Measurements from ENCODE around the gene FAM222B.
"Not testable (repeated sequence)": the region's sequence is repeated elsewhere in the genome, so short reads cannot be mapped to it uniquely, and the experiment has no call there.

The FAM222B gene

GRCh38 chr17:28794846-28795441 lies 47.6 kb downstream of the FAM222B start:
- POLR2A ChIA-PET; H3K27ac ChIP-seq (ENCODE audit: extremely low read depth, low read depth, low read length); H3K36me3 ChIP-seq (ENCODE audit: control insufficient read depth in 2 of 2, insufficient read depth in 1 of 2, low read length in 2 of 2); H3K4me3 ChIP-seq (ENCODE audit: low read depth, low read length); H3K4me1 ChIP-seq (ENCODE audit: control insufficient read depth, insufficient read depth, low read length); H3K9me3 ChIP-seq (ENCODE audit: control insufficient read depth, insufficient read depth, low read depth, low read length): not testable (repeated sequence)
- TF ChIP-seq ZNF121 (tag by site-specific recombination; IDR thresholded peaks at IDR 0.05): peak; percentile 94
- CTCF ChIA-PET: interaction anchor here (0.6 kb wide), 1 partner anchor 27 kb away, joined by 3 read pairs; no protein-coding TSS in a partner anchor

- ChIA-PET POLR2A (interaction anchor here (0.6 to 0.7 kb wide), 2 partner anchors 19 to 47 kb away, joined by 4 read pairs; no protein-coding TSS in a partner anchor), CTCF (interaction anchor here (0.5 to 2.7 kb wide), 6 partner anchors 23 to 283 kb away, joined by 3 to 19 read pairs (median 4); no protein-coding TSS in a partner anchor)
- peaks cover 6% of the 10 kb centered on the region; the same call in 1 of the 2 replicates for H3K4me1 ChIP-seq (ENCODE audit: control insufficient read depth, insufficient read depth, low read length)
- TF ChIP-seq ZNF600 (tag by site-specific recombination; IDR thresholded peaks at IDR 0.05) (0 out of 2 replicates have a peak, but pooled peaks have one; percentile 24), ZBTB11 (tag by site-specific recombination; conservative IDR thresholded peaks at IDR 0.05; ENCODE audit: low read depth) (no peak), ZNF513 (tag by site-specific recombination; IDR thresholded peaks at IDR 0.05) (no peak), KLF10 (tag by site-specific recombination; IDR thresholded peaks at IDR 0.05) (no peak), PRDM1 (tag by site-specific recombination; IDR thresholded peaks at IDR 0.05) (no peak), ZNF155 (tag by site-specific recombination; IDR thresholded peaks at IDR 0.05) (no peak), ZNF610 (tag by site-specific recombination; IDR thresholded peaks at IDR 0.05; ENCODE audit: borderline replicate concordance) (no peak), YY1 (tag by site-specific recombination; IDR thresholded peaks at IDR 0.05) (no peak), OVOL3 (tag by site-specific recombination; IDR thresholded peaks at IDR 0.05) (no peak), ZNF510 (tag by site-specific recombination; IDR thresholded peaks at IDR 0.05; ENCODE audit: insufficient replicate concordance) (no peak), ZNF202 (tag by site-specific recombination; IDR thresholded peaks at IDR 0.05; ENCODE audit: borderline replicate concordance) (no peak), ATF2 (tag by site-specific recombination; IDR thresholded peaks at IDR 0.05; ENCODE audit: low read depth) (peak; percentile 88), ZNF121 (tag by site-specific recombination; IDR thresholded peaks at IDR 0.05) (peak; percentile 93), ZNF112 (tag by site-specific recombination; IDR thresholded peaks at IDR 0.05) (no peak), GLIS2 (tag by site-specific recombination; IDR thresholded peaks at IDR 0.05) (no peak), KLF9 (tag by site-specific recombination; IDR thresholded peaks at IDR 0.05; ENCODE audit: low read depth) (no peak), BCL11B (tag by site-specific recombination; IDR thresholded peaks at IDR 0.05; ENCODE audit: low read depth) (no peak), ZNF239 (tag by site-specific recombination; IDR thresholded peaks at IDR 0.05) (no peak), ZNF280C (tag by site-specific recombination; IDR thresholded peaks at IDR 0.05) (no peak), ZFP37 (tag by site-specific recombination; IDR thresholded peaks at IDR 0.05) (no peak), SETDB1 (IDR thresholded peaks at IDR 0.05; ENCODE audit: insufficient read length, low read length) (no peak), ZFP41 (tag by site-specific recombination; IDR thresholded peaks at IDR 0.05; ENCODE audit: borderline replicate concordance) (no peak), FEZF1 (tag by site-specific recombination; IDR thresholded peaks at IDR 0.05) (no peak), ZNF146 (tag by site-specific recombination; IDR thresholded peaks at IDR 0.05) (no peak)
Measured at GRCh38 chr17:28792877-28793661, 49.5 kb downstream of the FAM222B start.

More at GRCh38 chr17:28792877-28793661, 49.5 kb downstream of the FAM222B start:
- H3K27ac ChIP-seq (ENCODE audit: extremely low read depth, low read depth, low read length): no peak overlapping the region
- H3K9me3 ChIP-seq (ENCODE audit: control insufficient read depth, insufficient read depth, low read depth, low read length): no peaks in the 10 kb centered on the region
- no peak overlapping the region for H3K4me3 ChIP-seq (ENCODE audit: low read depth, low read length)
- H3K36me3 ChIP-seq (ENCODE audit: control insufficient read depth in 2 of 2, insufficient read depth in 1 of 2, low read length in 2 of 2): peaks cover 0 to 8% of the 10 kb centered on the region in 2 experiments; a peak in 1 of 3 replicates

Data from HEK293 (cell line).